Fibroblast of lung (primary cell): ENCODE measurements around the gene DICER1.

Source experiments
- EZH2 ChIP-seq: IDR thresholded peaks from 2 replicates; pipeline ENCODE4 v1.5.1; 2012; ENCODE audit warnings: low read length, control low read depth, mild to moderate bottlenecking; ENCODE audit errors: missing control alignments
- TF ChIP-seq, protein P1 (sequence below), 2 donors: IDR thresholded peaks in 1 of 2; conservative IDR thresholded peaks in 1 of 2; 1 replicate in 1 of 2; 2 replicates in 1 of 2; pipeline ENCODE4 v1.5.1; 2011 to 2012; ENCODE audit warnings: low read length in 2 of 2, control low read depth in 1 of 2, inconsistent platforms in 1 of 2, low read depth in 1 of 2, mild to moderate bottlenecking in 1 of 2

DNA sequence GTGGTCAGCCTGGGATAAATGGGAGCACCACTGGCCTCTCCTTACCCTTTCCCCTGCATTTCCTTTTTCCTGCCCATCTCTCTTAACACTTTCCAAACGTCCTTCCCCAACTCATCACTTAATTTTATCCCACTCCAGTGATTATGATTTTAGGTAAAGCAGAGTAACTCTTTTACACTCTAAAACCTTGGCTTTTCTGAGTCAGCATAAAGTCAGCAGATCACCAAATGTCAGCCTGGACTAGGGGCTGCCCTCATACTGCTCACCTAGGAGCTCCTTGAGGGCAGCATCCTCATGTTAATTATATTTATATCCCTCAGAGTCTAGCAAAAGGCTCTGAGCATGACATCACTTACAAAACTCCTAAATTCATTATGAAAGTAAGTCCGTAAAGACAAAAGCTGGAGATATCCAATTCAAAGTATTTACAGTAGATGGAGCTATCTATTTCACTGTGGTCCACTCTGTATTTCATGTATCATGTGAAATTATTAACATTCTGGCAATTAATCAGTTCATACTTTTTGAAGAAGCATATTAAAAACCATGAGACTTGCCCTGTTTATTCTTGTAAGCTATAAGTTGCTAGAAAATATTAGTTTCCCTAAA, 17.0 kb upstream of the DICER1 start:
- TF ChIP-seq, protein P1, sequence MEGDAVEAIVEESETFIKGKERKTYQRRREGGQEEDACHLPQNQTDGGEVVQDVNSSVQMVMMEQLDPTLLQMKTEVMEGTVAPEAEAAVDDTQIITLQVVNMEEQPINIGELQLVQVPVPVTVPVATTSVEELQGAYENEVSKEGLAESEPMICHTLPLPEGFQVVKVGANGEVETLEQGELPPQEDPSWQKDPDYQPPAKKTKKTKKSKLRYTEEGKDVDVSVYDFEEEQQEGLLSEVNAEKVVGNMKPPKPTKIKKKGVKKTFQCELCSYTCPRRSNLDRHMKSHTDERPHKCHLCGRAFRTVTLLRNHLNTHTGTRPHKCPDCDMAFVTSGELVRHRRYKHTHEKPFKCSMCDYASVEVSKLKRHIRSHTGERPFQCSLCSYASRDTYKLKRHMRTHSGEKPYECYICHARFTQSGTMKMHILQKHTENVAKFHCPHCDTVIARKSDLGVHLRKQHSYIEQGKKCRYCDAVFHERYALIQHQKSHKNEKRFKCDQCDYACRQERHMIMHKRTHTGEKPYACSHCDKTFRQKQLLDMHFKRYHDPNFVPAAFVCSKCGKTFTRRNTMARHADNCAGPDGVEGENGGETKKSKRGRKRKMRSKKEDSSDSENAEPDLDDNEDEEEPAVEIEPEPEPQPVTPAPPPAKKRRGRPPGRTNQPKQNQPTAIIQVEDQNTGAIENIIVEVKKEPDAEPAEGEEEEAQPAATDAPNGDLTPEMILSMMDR (conservative IDR thresholded peaks at IDR 0.05 in 1 of 2, IDR thresholded peaks at IDR 0.05 in 1 of 2; ENCODE audit: low read depth in 1 of 2, low read length in 2 of 2) = peak in 1 of 2 donors; percentile 25
- TF ChIP-seq EZH2 = no peak
